Activated B cell treated with CpG ODN at 0.5 μM for 24 hours (primary cell): ENCODE data around the gene NUDCD3. TPM values are rescaled to one million over a fixed set of nuclear protein-coding genes. Genes with fewer than 3 reads are reported as not detected.
A peak's percentile ranks its signal among the peaks of the same experiment; 100 is the strongest.

ENCODE experiments used
- ATAC-seq: fragments of 200-7000 bp; cut with Tn5 transposase; one replicate; pipeline ENCODE4 v1.10.0; 2021; ENCODE audit warnings: low read depth, mild to moderate bottlenecking, moderate library complexity
- CTCF ChIA-PET: fragments of 350-600 bp; sonication (Branson Sonifier 250); formaldehyde crosslinking; loops from one replicate; lab custom pipeline; 2021; ENCODE audit warnings: antibody characterized with exemption; lab: Charles Lee
- POLR2A ChIA-PET: fragments of 350-600 bp; sonication (Branson Sonifier 250); formaldehyde crosslinking; loops from one replicate; lab custom pipeline; 2021; ENCODE audit warnings: antibody characterized with exemption; lab: Charles Lee
- DNase-seq: peaks from one replicate; pipeline ENCODE4 v3.0.0; 2022
- H3K27ac Mint-ChIP-seq: one replicate; pipeline ENCODE4 v1.8.0; 2020; ENCODE audit warnings: mixed read lengths
- H3K27me3 Mint-ChIP-seq: one replicate; pipeline ENCODE4 v1.8.0; 2021; ENCODE audit warnings: mixed read lengths
- H3K36me3 Mint-ChIP-seq: one replicate; pipeline ENCODE4 v1.8.0; 2021; ENCODE audit warnings: low read depth, mixed read lengths
- H3K4me1 Mint-ChIP-seq: one replicate; pipeline ENCODE4 v1.8.0; 2021; ENCODE audit warnings: mixed read lengths
- H3K4me3 Mint-ChIP-seq: one replicate; pipeline ENCODE4 v1.8.0; 2020; ENCODE audit warnings: mild to moderate bottlenecking, mixed read lengths
- H3K9me3 Mint-ChIP-seq: one replicate; pipeline ENCODE4 v1.8.0; 2020; ENCODE audit warnings: mixed read lengths
- CTCF ChIP-seq: fragments of 200-600 bp; IDR thresholded peaks from one replicate; pipeline ENCODE4 v1.8.0; 2022; ENCODE audit warnings: antibody characterized with exemption, mild to moderate bottlenecking
- intact Hi-C: fragments of 100-400 bp; cut with micrococcal nuclease; formaldehyde crosslinking; loops from one replicate; pipeline ENCODE4 v1.15.1; 2024
- total RNA-seq: library from RNA; stranded (reverse); gene quantifications from 2 replicates; pipeline ENCODE4 v1.2.3, GENCODE V29; 2022

Gene NUDCD3
- total RNA-seq, 1 donor from 2014 or later = 85.1 TPM

- ATAC-seq (no peak), DNase-seq (no peak)
- Mint-ChIP-seq H3K4me3 (no peak overlapping the region), H3K9me3 (peaks cover 8% of the 10 kb centered on the region), H3K27ac (no peak overlapping the region), H3K4me1 (peaks cover 15% of the 10 kb centered on the region), H3K27me3 (no peaks in the 10 kb centered on the region), H3K36me3 (peaks cover 87% of the 10 kb centered on the region)
- ChIA-PET CTCF (interaction anchor here (0.6 to 1.0 kb wide), 4 partner anchors 11 to 458 kb away, joined by 3 read pairs; no protein-coding TSS in a partner anchor), POLR2A (no interaction called here)
- intact Hi-C loops = loop anchor here (1.0 to 2.0 kb wide), 5 partner anchors 47 to 459 kb away; no protein-coding TSS in a partner anchor
- no peak for TF ChIP-seq CTCF
Measured at GRCh38 chr7:44477938-44478337, 12.5 kb downstream of the NUDCD3 start.

GRCh38 chr7:44477063-44477830 is 13.2 kb downstream of the NUDCD3 start:
- Mint-ChIP-seq H3K4me1 (peaks cover 11% of the 10 kb centered on the region), H3K9me3 (peaks cover under 1% of the 10 kb centered on the region)
- CTCF ChIA-PET = interaction anchor here (0.6 to 1.0 kb wide), 4 partner anchors 12 to 458 kb away, joined by 3 read pairs; no protein-coding TSS in a partner anchor

GRCh38 chr7:44476313-44476712 is 14.1 kb downstream of the NUDCD3 start:
- TF ChIP-seq CTCF = no peak
- H3K4me1 Mint-ChIP-seq = peaks cover 15% of the 10 kb centered on the region
- CTCF ChIA-PET = no interaction called here
- H3K9me3 Mint-ChIP-seq = no peaks in the 10 kb centered on the region
- peaks cover 86% of the 10 kb centered on the region for H3K36me3 Mint-ChIP-seq
- DNase-seq = no peak
- H3K27me3 Mint-ChIP-seq = no peaks in the 10 kb centered on the region
- no peak overlapping the region for H3K27ac Mint-ChIP-seq
- intact Hi-C loops = loop anchor here (2.0 kb wide), 2 partner anchors 402 to 458 kb away; no protein-coding TSS in a partner anchor
- H3K4me3 Mint-ChIP-seq = no peak overlapping the region
- ATAC-seq = no peak
- POLR2A ChIA-PET = interaction anchor here (2.3 kb wide), 1 partner anchor 14 kb away, joined by 5 read pairs; the partner anchor contains the start of gene NUDCD3

More at GRCh38 chr7:44477063-44477830, 13.2 kb downstream of the NUDCD3 start:
- Mint-ChIP-seq H3K27ac (no peak overlapping the region), H3K27me3 (no peaks in the 10 kb centered on the region), H3K36me3 (peaks cover 87% of the 10 kb centered on the region), H3K4me3 (no peak overlapping the region)
- peak; percentile 71 for TF ChIP-seq CTCF
- intact Hi-C loops = loop anchor here (1.0 to 2.0 kb wide), 5 partner anchors 46 to 458 kb away; no protein-coding TSS in a partner anchor
- POLR2A ChIA-PET = no interaction called here
- ATAC-seq (peak; percentile 98), DNase-seq (peak; percentile 37)

- no peak overlapping the region for H3K4me3 Mint-ChIP-seq
- ATAC-seq (no peak), DNase-seq (no peak)
- no peaks in the 10 kb centered on the region for H3K9me3 Mint-ChIP-seq
- CTCF ChIA-PET = interaction anchor here (0.9 kb wide), 1 partner anchor 232 kb away, joined by 3 read pairs; no protein-coding TSS in a partner anchor
- H3K27ac Mint-ChIP-seq = no peak overlapping the region
- intact Hi-C loops = no loop called here
- peaks cover 80% of the 10 kb centered on the region for H3K36me3 Mint-ChIP-seq
- no peaks in the 10 kb centered on the region for H3K27me3 Mint-ChIP-seq
- TF ChIP-seq CTCF = no peak
- POLR2A ChIA-PET = no interaction called here
- H3K4me1 Mint-ChIP-seq = peaks cover 18% of the 10 kb centered on the region
Measured at GRCh38 chr7:44473295-44473694, 17.2 kb downstream of the NUDCD3 start.

GRCh38 chr7:44472843-44473242 is 17.6 kb downstream of the NUDCD3 start:
- no peak overlapping the region for H3K4me3 Mint-ChIP-seq
- no peaks in the 10 kb centered on the region for H3K27me3 Mint-ChIP-seq
- H3K36me3 Mint-ChIP-seq = peaks cover 80% of the 10 kb centered on the region
- no peak overlapping the region for H3K27ac Mint-ChIP-seq
- CTCF ChIA-PET = no interaction called here
- ATAC-seq (no peak), DNase-seq (no peak)
- TF ChIP-seq CTCF = no peak
- H3K9me3 Mint-ChIP-seq = no peaks in the 10 kb centered on the region
- POLR2A ChIA-PET = no interaction called here
- intact Hi-C loops = no loop called here
- H3K4me1 Mint-ChIP-seq = peaks cover 18% of the 10 kb centered on the region
